ENCODE measurements around the gene AMBRA1. TPM values are rescaled to one million over a fixed set of nuclear protein-coding genes. Genes with fewer than 3 reads are reported as not detected.
A peak's percentile ranks its signal among the peaks of the same experiment; 100 is the strongest.

The AMBRA1 gene
- total RNA-seq, 4 donors from 2014 or later: 36.0 to 59.2 (median 51.9) TPM

- peak; percentile 59 to 63 for DNase-seq
- TF ChIP-seq CTCF (IDR thresholded peaks at IDR 0.05) (no peak), POLR2A (IDR thresholded peaks at IDR 0.05) (no peak)
- Histone ChIP-seq H3K27ac (no peak overlapping the region), H3K4me1 (peaks cover 3 to 18% of the 10 kb centered on the region in 2 donors), H3K9me3 (no peaks in the 10 kb centered on the region), H3K36me3 (peaks cover 11 to 33% of the 10 kb centered on the region in 2 donors), H3K4me3 (replicated peaks in 1 of 3) (no peak overlapping the region), H3K27me3 (no peaks in the 10 kb centered on the region)
- 44 to 46% methylated on average over 13 of the region's 13 CpGs for WGBS, 2 donors
- intact Hi-C loops (cut with DNase I): no loop called here
These were observed 223.6 kb downstream of the AMBRA1 start for GRCh38 chr11:46370253-46370652.

GRCh38 chr11:46369458-46370152 is 224.2 kb downstream of the AMBRA1 start:
- no peak overlapping the region for H3K4me3 ChIP-seq (replicated peaks in 1 of 3)
- peaks cover 4 to 26% of the 10 kb centered on the region in 2 donors for H3K36me3 ChIP-seq
- H3K4me1 ChIP-seq: peaks cover 3 to 18% of the 10 kb centered on the region in 2 donors
- no peaks in the 10 kb centered on the region for H3K27me3 ChIP-seq
- peak; percentile 17 to 77 (median 62) for TF ChIP-seq CTCF (IDR thresholded peaks at IDR 0.05)
- no peak for TF ChIP-seq POLR2A (IDR thresholded peaks at IDR 0.05)
- intact Hi-C loops (cut with DNase I): no loop called here
- H3K9me3 ChIP-seq: no peaks in the 10 kb centered on the region
- no peak overlapping the region for H3K27ac ChIP-seq
- peak; percentile 59 to 64 for DNase-seq
- 63% methylated on average over 7 to 23 of the region's 25 CpGs for WGBS, 2 donors

GRCh38 chr11:46367916-46368267 is 225.9 kb downstream of the AMBRA1 start:
- H3K27me3 ChIP-seq: no peaks in the 10 kb centered on the region
- no peaks in the 10 kb centered on the region for H3K9me3 ChIP-seq
- TF ChIP-seq CTCF (IDR thresholded peaks at IDR 0.05) (no peak), POLR2A (IDR thresholded peaks at IDR 0.05) (no peak)
- no peak overlapping the region for H3K27ac ChIP-seq
- H3K36me3 ChIP-seq: peaks cover 0 to 17% of the 10 kb centered on the region in 2 donors
- H3K4me3 ChIP-seq (replicated peaks in 1 of 3): no peak overlapping the region
- peaks cover 3 to 20% of the 10 kb centered on the region in 2 donors for H3K4me1 ChIP-seq
- no peak for DNase-seq
- intact Hi-C loops (cut with DNase I): no loop called here
- 81 to 90% methylated on average over 7 to 10 of the region's 12 CpGs for WGBS, 2 donors

- H3K27ac ChIP-seq: no peak overlapping the region
- 30% methylated on average over 9 of the region's 32 CpGs; no CpG with 5 or more reads in 1 of the 2 donors for WGBS, 2 donors
- intact Hi-C loops (cut with DNase I): no loop called here
- H3K27me3 ChIP-seq: no peaks in the 10 kb centered on the region
- TF ChIP-seq CTCF (IDR thresholded peaks at IDR 0.05): peak; percentile 35 to 82 (median 66)
- no peak for TF ChIP-seq POLR2A (IDR thresholded peaks at IDR 0.05)
- DNase-seq: peak in 1 of 2 donors; percentile 40
- peaks cover 6 to 25% of the 10 kb centered on the region in 2 donors for H3K4me1 ChIP-seq
- H3K36me3 ChIP-seq: peaks cover 0 to 12% of the 10 kb centered on the region in 2 donors
- H3K9me3 ChIP-seq: no peaks in the 10 kb centered on the region
- no peak overlapping the region for H3K4me3 ChIP-seq (replicated peaks in 1 of 3)
These were observed 226.4 kb downstream of the AMBRA1 start for GRCh38 chr11:46367244-46367915.

- Histone ChIP-seq H3K4me3 (replicated peaks in 1 of 3) (no peak overlapping the region), H3K27me3 (no peaks in the 10 kb centered on the region), H3K9me3 (no peaks in the 10 kb centered on the region), H3K36me3 (peaks cover 0 to 8% of the 10 kb centered on the region in 2 donors), H3K4me1 (peaks cover 13 to 31% of the 10 kb centered on the region in 2 donors), H3K27ac (no peak overlapping the region)
- DNase-seq: no peak
- intact Hi-C loops (cut with DNase I): no loop called here
- WGBS, 2 donors: 95 to 98% methylated on average over 8 to 19 of the region's 31 CpGs
- TF ChIP-seq CTCF (IDR thresholded peaks at IDR 0.05): no peak
- no peak for TF ChIP-seq POLR2A (IDR thresholded peaks at IDR 0.05)
These were observed 227.1 kb downstream of the AMBRA1 start for GRCh38 chr11:46366661-46367161.
